IMR-90 (cell line): ENCODE data around the gene AKAP5. TPM values are rescaled to one million over a fixed set of nuclear protein-coding genes. Genes with fewer than 3 reads are reported as not detected.
A peak's percentile ranks its signal among the peaks of the same experiment; 100 is the strongest.

Experiments used
- ATAC-seq: fragments of 200-7000 bp; cut with Tn5 transposase; 2 replicates; pipeline ENCODE4 v1.9.1; 2020; ENCODE audit warnings: low read depth, mild to moderate bottlenecking, moderate library complexity
- BruUV-seq: library from RNA; stranded (reverse); fragments of 400-500 nt; replicated peaks from 2 replicates; lab custom pipeline; 2021; lab: Mats Ljungman, UMichigan
- CTCF ChIA-PET: fragments of 300-600 bp; formaldehyde crosslinking; extraction: SDS; loops from one replicate; lab custom pipeline; 2021; ENCODE audit warnings: antibody characterized with exemption; lab: Yijun Ruan, JAX
- POLR2A ChIA-PET: fragments of 300-600 bp; sonication (Branson Sonifier 250); formaldehyde crosslinking; loops from one replicate; lab custom pipeline; 2022; ENCODE audit warnings: antibody characterized with exemption; ENCODE audit not compliant: unreplicated experiment; lab: Charles Lee
- DNase-seq: peaks from one replicate; pipeline ENCODE4 v3.0.0; 2013
- H2AFZ ChIP-seq: replicated peaks from 2 replicates; pipeline ENCODE3; 2013; ENCODE audit warnings: low read length, mild to moderate bottlenecking; ENCODE audit not compliant: poor library complexity
- H2AK5ac ChIP-seq: 2 replicates; pipeline ENCODE4 v1.6.1; 2013; ENCODE audit warnings: low read depth, low read length, inconsistent platforms
- H2AK9ac ChIP-seq: replicated peaks from 2 replicates; pipeline ENCODE3; 2013; ENCODE audit warnings: mild to moderate bottlenecking, low read depth, low read length, moderate library complexity; ENCODE audit not compliant: poor library complexity
- H2BK120ac ChIP-seq: 2 replicates; pipeline ENCODE4 v1.6.1; 2013; ENCODE audit warnings: low read depth, low read length, inconsistent platforms
- H2BK15ac ChIP-seq: 3 replicates; pipeline ENCODE4 v1.6.1; 2013; ENCODE audit warnings: low read depth, low read length, inconsistent platforms
- H2BK20ac ChIP-seq: 2 replicates; pipeline ENCODE4 v1.6.1; 2013; ENCODE audit warnings: low read depth, mild to moderate bottlenecking, inconsistent platforms, low read length, moderate library complexity
- H2BK5ac ChIP-seq: 2 replicates; pipeline ENCODE4 v1.6.1; 2013; ENCODE audit warnings: mild to moderate bottlenecking, low read depth, low read length, inconsistent platforms; ENCODE audit not compliant: poor library complexity, severe bottlenecking
- H3K14ac ChIP-seq: replicated peaks from 2 replicates; pipeline ENCODE4 v1.6.1; 2013; ENCODE audit warnings: low read depth, low read length, inconsistent platforms
- H3K18ac ChIP-seq: 2 replicates; pipeline ENCODE4 v1.6.1; 2013; ENCODE audit warnings: low read depth, low read length, control low read depth
- H3K23ac ChIP-seq: 2 replicates; pipeline ENCODE4 v1.6.1; 2013; ENCODE audit warnings: low read depth, low read length, inconsistent platforms
- H3K27ac ChIP-seq: 2 replicates; pipeline ENCODE4 v1.5.1; 2013; ENCODE audit warnings: mild to moderate bottlenecking, control low read depth, low read length; ENCODE audit not compliant: insufficient read depth
- H3K27me3 ChIP-seq: 2 replicates; pipeline ENCODE4 v1.6.1; 2013; ENCODE audit warnings: low read length; ENCODE audit not compliant: control insufficient read depth, insufficient read depth
- H3K36me3 ChIP-seq: 2 replicates; pipeline ENCODE4 v1.6.1; 2013; ENCODE audit warnings: low read length, mixed read lengths; ENCODE audit not compliant: control insufficient read depth, insufficient read depth
- H3K4ac ChIP-seq: 2 replicates; pipeline ENCODE4 v1.6.1; 2013; ENCODE audit warnings: low read depth, low read length, inconsistent platforms
- H3K4me1 ChIP-seq: 2 replicates; pipeline ENCODE4 v1.6.1; 2013; ENCODE audit warnings: low read length, mixed read lengths; ENCODE audit not compliant: control insufficient read depth, insufficient read depth
- H3K4me2 ChIP-seq: 2 replicates; pipeline ENCODE4 v1.6.1; 2013; ENCODE audit warnings: low read depth, mild to moderate bottlenecking, control low read depth, low read length, moderate library complexity
- H3K4me3 ChIP-seq: 2 replicates; pipeline ENCODE4 v1.5.1; 2013; ENCODE audit warnings: low read depth, mild to moderate bottlenecking, control low read depth, low read length, moderate library complexity; ENCODE audit not compliant: insufficient read depth
- H3K56ac ChIP-seq: 2 replicates; pipeline ENCODE4 v1.6.1; 2013; ENCODE audit warnings: low read length, inconsistent platforms; ENCODE audit not compliant: insufficient read depth; ENCODE audit errors: extremely low read depth
- H3K79me1 ChIP-seq, 2 experiments: 2 replicates each; pipeline ENCODE4 v1.6.1; 2013; ENCODE audit warnings: low read length in 2 of 2, inconsistent platforms in 1 of 2, low read depth in 1 of 2
- H3K9ac ChIP-seq: 2 replicates; pipeline ENCODE4 v1.6.1; 2013; ENCODE audit warnings: low read depth, low read length, control low read depth
- H3K9me1 ChIP-seq: 2 replicates; pipeline ENCODE4 v1.6.1; 2013; ENCODE audit warnings: low read length, inconsistent platforms; ENCODE audit not compliant: insufficient read depth
- H3K9me3 ChIP-seq: 2 replicates; pipeline ENCODE4 v1.6.1; 2013; ENCODE audit warnings: low read length; ENCODE audit not compliant: control insufficient read depth, insufficient read depth
- H4K20me1 ChIP-seq: 2 replicates; pipeline ENCODE4 v1.6.1; 2013; ENCODE audit warnings: low read length, inconsistent platforms; ENCODE audit not compliant: insufficient read depth
- H4K5ac ChIP-seq: 2 replicates; pipeline ENCODE4 v1.6.1; 2013; ENCODE audit warnings: mild to moderate bottlenecking, low read depth, low read length, control low read depth
- H4K8ac ChIP-seq, 2 experiments: 2 replicates each; pipeline ENCODE4 v1.6.1; 2013; ENCODE audit warnings: low read depth in 2 of 2, low read length in 2 of 2, control low read depth in 1 of 2, inconsistent platforms in 1 of 2
- H4K91ac ChIP-seq: 2 replicates; pipeline ENCODE4 v1.6.1; 2013; ENCODE audit warnings: low read depth, low read length, inconsistent platforms; ENCODE audit not compliant: insufficient read depth
- CEBPB ChIP-seq: IDR thresholded peaks from 2 replicates; pipeline ENCODE4 v1.6.1; 2012; ENCODE audit warnings: low read depth, low read length, improper control_type of control experiment
- POLR2A ChIP-seq: IDR thresholded peaks from 2 replicates; pipeline ENCODE4 v1.6.1; 2012; ENCODE audit warnings: mild to moderate bottlenecking, low read depth, low read length
- WGBS, 2 experiments: methylation state at CpG; one replicate each; pipeline versions ENCODE4 v1.1.5 to v1.1.7; 2013; ENCODE audit warnings: missing lambda C conversion rate in 2 of 2; ENCODE audit not compliant: insufficient read length in 1 of 2; ENCODE audit errors: extremely low coverage in 2 of 2; 5-methylcytosine and 5-hydroxymethylcytosine counted together
- dilution Hi-C: fragments of 300-500 bp; cut with HindIII; formaldehyde crosslinking; loops from one replicate; pipeline ENCODE4 v1.14.3; 2018; ENCODE audit warnings: low sequenced_read_pairs; ENCODE audit not compliant: unreplicated experiment
- in situ Hi-C: fragments of 300-500 bp; cut with MboI; formaldehyde crosslinking; loops from 3 replicates; pipeline ENCODE4 v1.14.3; 2019; ENCODE audit warnings: low sequenced_read_pairs, inconsistent platforms, mixed read lengths
- intact Hi-C: fragments of 100-400 bp; cut with micrococcal nuclease; formaldehyde crosslinking; loops from 2 replicates; pipeline ENCODE4 v1.10.0; 2022
- polyA plus RNA-seq, 3 experiments: library from polyadenylated mRNA; depleted of rRNA; stranded (reverse); fragments of >200 nt; gene quantifications; 2 replicates each; pipeline ENCODE4 v1.2.3, GENCODE V29; 2012; ENCODE audit warnings: low replicate concordance in 1 of 3
- total RNA-seq: library from RNA; depleted of rRNA; stranded (reverse); fragments of >200 nt; gene quantifications from 2 replicates; pipeline ENCODE4 v1.2.3, GENCODE V29; 2012

AKAP5 gene
- total and polyA plus RNA-seq, 2 of the 4 experiments (the other 2 are of a cell fraction) = 0.21 to 0.72 TPM

DNA sequence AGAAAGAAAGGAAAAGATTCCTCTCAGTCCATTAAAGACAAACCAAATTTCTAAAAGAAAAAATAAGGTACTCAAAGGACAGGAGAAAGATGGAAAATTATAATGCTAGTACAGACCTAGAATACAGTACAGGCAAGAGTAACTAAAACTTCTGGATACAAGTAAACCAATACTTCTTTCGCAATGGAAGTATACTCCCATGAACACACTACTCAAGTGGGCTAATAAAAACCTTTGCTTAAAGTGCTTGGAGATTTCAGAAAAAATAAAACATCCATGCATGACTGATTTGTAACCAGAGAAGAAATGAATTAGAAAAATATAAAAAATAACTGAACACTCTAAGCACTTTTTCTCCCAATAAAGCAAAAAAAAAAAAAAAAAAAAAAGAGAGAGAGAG, 34.8 kb downstream of the AKAP5 start:
- Histone ChIP-seq H4K5ac (no peak overlapping the region), H3K23ac (no peak overlapping the region), H4K8ac (no peak overlapping the region), H4K20me1 (no peaks in the 10 kb centered on the region; the same call in 1 of the 2 replicates), H3K4me2 (no peak overlapping the region), H2AK9ac (no peak overlapping the region), H3K27ac (no peak overlapping the region), H3K18ac (no peak overlapping the region), H3K14ac (no peak overlapping the region), H2BK20ac (no peak overlapping the region), H4K91ac (no peak overlapping the region), H3K9me1 (peaks cover 7% of the 10 kb centered on the region), H3K9me3 (no peaks in the 10 kb centered on the region), H3K9ac (no peak overlapping the region), H3K56ac (no peak overlapping the region), H2BK15ac (no peak overlapping the region), H2AFZ (no peak overlapping the region), H3K79me1 (peaks cover 18 to 44% of the 10 kb centered on the region in 2 experiments), H2BK120ac (no peak overlapping the region), H3K4me1 (peaks cover 12% of the 10 kb centered on the region), H2AK5ac (no peak overlapping the region), H3K36me3 (no peaks in the 10 kb centered on the region), H3K4ac (no peak overlapping the region), H3K27me3 (no peaks in the 10 kb centered on the region), H3K4me3 (no peak overlapping the region), H2BK5ac (no peak overlapping the region)
- CTCF ChIA-PET = no interaction called here
- in situ Hi-C loops = no loop called here
- ATAC-seq (no peak), DNase-seq (no peak)
- POLR2A ChIA-PET = no interaction called here
- BruUV-seq = no TSS peak
- dilution Hi-C loops = no loop called here
- no CpG with 5 or more reads among the region's 1 CpG for WGBS, 2 experiments
- TF ChIP-seq POLR2A = no peak
- TF ChIP-seq CEBPB = peak; percentile 62
- intact Hi-C loops = no loop called here
